Measurements from ENCODE around the gene KANSL1.

DNA sequence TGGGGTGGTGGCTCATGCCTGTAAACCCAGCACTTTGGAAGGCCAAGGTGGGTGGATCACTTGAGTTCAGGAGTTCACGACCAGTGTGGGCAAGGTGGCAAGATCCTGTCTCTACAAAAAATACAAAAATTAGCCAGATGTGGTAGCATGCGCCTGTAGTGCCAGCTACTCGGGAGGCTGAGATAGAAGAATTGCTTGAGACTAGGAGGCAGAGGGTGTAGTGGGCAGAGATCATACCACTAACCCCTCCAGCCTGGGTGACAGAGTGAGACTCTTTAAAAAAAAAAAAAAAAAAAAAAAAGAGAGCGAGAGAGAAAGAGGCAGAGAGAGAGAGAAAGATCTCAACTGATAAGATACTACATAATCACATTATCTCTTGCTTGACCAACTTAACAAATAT lies 45.9 kb downstream of the KANSL1 start:
- TF ChIP-seq, protein P1, sequence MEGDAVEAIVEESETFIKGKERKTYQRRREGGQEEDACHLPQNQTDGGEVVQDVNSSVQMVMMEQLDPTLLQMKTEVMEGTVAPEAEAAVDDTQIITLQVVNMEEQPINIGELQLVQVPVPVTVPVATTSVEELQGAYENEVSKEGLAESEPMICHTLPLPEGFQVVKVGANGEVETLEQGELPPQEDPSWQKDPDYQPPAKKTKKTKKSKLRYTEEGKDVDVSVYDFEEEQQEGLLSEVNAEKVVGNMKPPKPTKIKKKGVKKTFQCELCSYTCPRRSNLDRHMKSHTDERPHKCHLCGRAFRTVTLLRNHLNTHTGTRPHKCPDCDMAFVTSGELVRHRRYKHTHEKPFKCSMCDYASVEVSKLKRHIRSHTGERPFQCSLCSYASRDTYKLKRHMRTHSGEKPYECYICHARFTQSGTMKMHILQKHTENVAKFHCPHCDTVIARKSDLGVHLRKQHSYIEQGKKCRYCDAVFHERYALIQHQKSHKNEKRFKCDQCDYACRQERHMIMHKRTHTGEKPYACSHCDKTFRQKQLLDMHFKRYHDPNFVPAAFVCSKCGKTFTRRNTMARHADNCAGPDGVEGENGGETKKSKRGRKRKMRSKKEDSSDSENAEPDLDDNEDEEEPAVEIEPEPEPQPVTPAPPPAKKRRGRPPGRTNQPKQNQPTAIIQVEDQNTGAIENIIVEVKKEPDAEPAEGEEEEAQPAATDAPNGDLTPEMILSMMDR (IDR thresholded peaks at IDR 0.05; ENCODE audit: poor library complexity), result no peak
- no peak for TF ChIP-seq EZH2phosphoT487 (IDR thresholded peaks at IDR 0.05; ENCODE audit: low read depth, severe bottlenecking, unreplicated experiment)
- TF ChIP-seq EZH2 (IDR thresholded peaks at IDR 0.05; ENCODE audit: borderline replicate concordance), result no peak

Measured in hepatocyte (in vitro differentiated cells).